ENCODE results near the gene MXRA7.

- TF ChIP-seq CTCF (conservative IDR thresholded peaks at IDR 0.05): no peak
- TF ChIP-seq ZFX (IDR thresholded peaks at IDR 0.05): no peak
These were observed 27.7 kb upstream of the MXRA7 start for GRCh38 chr17:76738468-76738850.
